ENCODE results near the gene USP54.

USP54 gene

GRCh38 chr10:73529089-73529832, 61.9 kb downstream of the USP54 start:
- DNase-seq (ENCODE audit: low read depth) = peak; percentile 74

DNA sequence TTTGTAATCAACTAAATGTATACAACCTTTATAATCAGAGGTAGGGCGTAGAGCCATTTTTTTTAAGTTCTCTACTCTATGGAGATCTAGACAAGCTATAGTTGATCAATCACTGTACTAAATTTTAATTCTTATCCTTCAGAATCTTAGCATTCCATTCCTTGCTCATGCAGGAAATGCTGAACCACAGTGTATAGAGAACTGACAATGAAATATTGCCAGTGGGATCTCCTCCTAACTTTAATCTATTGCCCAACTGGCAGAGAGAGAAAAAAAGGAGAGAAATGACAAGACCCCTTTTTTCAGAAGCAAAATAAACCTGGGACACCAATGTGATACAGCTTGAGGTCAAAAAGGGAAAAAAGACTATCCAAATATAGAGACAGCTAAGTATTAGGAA, 68.9 kb downstream of the USP54 start:
- no peak for DNase-seq (ENCODE audit: low read depth)

DNA sequence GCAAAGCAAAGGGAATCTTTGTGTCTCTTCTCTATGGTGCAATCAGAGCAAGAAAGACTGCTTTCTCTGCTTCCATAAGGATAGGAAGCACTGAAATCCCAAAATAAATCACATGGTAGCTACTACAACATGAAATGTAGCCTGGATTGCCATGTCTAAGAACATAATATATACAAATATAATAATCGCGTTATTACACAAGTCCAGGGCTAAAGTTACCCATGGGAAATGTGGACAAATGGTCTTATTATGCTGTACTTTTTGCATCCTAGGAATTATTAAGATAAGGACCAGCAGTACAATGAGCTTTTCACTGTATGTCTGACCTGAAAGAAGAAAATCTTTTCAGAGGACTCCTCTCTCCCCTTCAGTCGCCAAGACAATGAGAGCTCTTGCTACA, 71.8 kb downstream of the USP54 start:
- no peak for DNase-seq (ENCODE audit: low read depth)

DNA sequence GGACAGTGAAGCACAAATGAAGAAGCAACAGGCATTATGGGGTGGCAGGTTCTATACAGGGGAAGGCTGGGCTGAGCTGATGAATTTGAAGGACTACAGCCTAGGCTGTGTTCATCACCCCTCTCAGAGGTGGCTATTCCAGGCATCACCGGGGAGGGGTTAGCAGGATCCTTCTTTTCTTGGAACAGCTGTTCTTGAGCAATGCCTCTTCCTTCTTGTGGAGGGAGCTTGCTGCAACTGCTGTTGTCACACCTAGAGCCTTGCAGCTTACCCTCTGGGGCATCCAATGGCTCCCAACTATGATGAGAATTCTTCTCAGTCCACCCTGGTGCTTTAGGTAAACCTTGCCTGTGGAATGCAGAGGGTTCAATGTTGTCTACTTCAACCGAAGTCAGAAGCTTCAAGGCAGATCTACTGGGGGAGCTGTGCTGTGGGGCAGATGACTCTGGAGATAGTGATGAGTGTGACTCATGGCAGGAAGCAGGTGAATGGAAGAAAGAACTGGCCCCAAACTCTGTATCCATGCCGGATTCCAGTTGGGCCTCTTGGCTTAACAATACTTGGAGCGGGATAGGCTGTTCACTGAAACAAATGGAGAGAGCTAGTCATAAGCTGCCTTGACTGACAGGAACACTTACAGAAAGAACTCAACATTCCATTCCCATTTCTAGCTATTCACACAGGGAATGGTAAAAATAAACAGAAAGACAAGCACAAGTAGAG, 73.8 kb downstream of the USP54 start:
- no peak for DNase-seq (ENCODE audit: low read depth)

- no peak for DNase-seq (ENCODE audit: low read depth)
Measured at GRCh38 chr10:73512207-73512743, 78.9 kb downstream of the USP54 start.

DNA sequence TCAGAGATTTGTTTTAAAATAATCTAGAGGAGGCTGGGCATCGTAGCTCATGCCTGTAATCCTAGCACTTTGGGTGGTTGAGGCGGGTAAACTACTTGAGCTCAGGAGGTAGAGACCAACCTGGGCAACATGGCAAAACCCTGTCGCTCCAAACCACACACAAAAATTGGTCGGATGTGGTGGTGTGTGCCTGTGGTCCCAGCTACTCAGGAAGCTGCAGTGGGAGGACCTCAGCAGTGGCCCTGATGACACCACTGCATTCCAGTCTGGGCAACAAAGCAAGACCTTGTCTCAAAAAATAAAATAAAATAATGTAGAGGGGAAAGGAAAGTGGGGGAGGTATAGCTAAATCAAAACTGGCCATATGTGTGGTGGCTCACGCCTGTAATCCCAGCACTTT, 81.4 kb downstream of the USP54 start:
- DNase-seq (ENCODE audit: low read depth) = no peak

DNA sequence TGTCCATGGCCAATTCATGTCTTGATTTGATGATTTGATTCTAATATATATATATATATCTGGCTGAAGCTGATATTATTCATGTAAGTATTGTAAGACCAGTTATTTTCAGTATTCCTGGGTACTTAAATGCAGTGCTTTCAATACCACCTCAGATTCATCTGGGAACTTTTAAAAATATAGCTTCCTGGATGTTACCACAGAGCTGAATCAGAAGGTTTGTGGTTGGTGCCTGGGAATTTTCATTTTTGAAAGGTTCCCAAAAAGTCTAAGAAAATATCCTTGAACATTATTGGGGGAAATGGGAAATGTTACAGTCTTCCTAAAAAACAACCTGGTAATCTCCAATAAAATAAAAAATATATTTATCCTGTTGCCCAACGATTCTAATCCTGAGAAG, 84.7 kb downstream of the USP54 start:
- no peak for DNase-seq (ENCODE audit: low read depth)

GRCh38 chr10:73506074-73506473, 85.1 kb downstream of the USP54 start:
- no peak for DNase-seq (ENCODE audit: low read depth)

- DNase-seq (ENCODE audit: low read depth) = no peak
Measured at GRCh38 chr10:73503037-73503436, 88.1 kb downstream of the USP54 start.

DNA sequence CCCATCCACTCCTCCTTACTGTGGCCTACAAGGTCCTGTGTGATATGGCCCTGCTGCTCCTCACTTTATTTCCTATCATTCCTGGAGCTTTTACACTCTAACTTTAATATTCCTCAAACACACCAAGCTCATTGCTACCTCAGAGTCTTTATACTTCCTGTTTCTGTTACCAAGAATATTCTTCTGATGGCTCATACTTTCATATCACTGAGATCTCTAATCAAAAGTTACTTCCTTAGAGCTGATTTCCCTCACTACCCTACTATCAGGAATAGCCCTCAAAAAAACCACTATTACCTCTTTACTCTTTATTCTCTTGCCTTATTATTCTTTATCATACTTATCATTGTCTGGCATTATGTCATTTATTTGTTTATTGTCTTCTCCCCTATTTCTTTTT, 89.5 kb downstream of the USP54 start:
- DNase-seq (ENCODE audit: low read depth) = no peak

- DNase-seq (ENCODE audit: low read depth) = no peak
Measured at GRCh38 chr10:73497623-73498022, 93.5 kb downstream of the USP54 start.

DNA sequence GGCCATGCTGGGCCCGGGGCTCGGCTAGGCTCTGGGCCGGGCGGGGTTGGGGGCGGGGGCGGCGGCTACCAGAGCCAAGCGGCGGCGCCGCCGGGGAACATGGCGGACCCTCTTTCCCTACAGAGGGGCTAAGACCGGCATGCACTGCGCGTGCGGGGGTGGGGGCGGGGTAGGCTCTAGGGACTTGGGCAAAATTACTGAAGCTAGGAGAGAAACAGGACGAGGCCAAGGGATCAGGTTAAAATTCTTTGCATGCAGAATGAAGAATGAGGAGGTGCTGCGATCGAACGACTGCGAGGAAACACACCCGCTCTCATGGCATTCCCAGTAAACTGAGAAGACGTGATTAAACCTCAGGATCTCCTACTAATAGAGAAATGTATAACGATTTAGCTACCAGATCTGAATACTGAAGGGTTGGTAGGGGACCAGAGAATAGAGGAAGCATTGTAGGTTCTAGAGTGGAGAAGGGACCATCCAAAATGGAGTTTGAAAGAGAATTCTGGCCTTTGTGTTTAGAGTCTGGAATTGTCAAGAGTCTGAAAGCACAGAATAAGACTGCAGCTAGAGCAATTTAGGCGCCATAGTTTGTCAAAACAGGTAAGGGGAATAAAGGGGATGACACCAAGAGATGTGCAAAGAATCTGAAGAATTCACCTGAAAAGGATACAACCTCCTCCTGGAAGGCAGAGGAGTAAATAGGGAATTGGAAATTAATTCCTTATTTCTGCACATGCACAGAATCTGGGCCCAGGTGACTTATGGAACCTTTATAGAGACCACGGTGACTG, 95.1 kb downstream of the USP54 start, which contains the start of gene PPP3CB:
Gene PPP3CB, minus strand, starts transcription at position 141 of the 791 bp plus-strand sequence. Its CDS starts 135 bp downstream, at position 6.
- DNase-seq (ENCODE audit: low read depth) = peak; percentile 98

DNA sequence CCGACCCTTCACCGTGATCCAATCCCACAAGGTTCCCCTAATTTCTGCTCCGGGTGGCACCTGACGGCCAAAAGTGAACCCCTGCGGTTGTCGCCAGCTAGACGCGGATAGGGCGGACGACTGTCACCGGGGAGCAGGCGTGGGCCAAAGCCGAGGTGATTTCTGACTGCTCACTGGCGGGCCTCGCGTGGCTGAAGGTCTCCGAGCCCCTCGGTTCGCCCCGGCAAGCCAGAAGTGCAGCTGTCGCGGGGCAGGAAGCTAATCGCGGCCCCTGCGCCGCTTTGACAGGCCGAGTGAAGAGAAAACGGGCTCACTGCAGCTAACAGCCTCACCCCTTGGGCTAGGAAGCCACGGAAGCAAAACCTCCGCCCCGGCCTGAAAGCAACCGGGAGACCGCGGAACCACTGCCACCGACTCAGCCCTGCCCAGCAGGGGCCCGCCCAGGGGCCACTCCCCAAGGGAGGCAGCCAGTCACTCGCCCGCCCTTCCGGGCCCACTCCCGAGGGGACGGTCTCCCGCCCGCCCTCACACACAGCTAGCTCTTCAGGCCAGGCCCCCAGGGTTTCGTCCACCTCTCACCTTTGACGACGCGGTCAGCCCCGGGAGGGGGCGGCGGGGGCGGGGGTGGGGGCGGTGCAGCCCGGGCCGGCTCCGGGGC, 95.8 kb downstream of the USP54 start:
- DNase-seq (ENCODE audit: low read depth) = peak; percentile 93

DNA sequence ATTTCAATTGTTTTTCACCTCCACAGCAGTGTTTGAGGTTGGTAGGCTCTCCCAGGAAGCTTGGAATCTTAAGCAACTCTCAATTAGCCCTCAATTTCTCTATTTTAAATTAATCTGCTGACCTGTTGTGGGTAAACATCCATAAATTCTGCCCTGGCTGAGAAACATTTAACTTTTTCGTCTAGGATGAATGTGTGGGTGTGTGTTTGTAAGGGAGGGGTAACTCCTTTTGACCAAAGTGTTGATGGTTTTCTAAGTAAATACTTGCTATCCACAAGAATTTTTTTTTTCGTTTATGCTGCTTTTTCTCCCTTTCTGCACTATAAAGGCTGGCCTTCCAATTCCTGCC, 96.3 kb downstream of the USP54 start:
- no peak for DNase-seq (ENCODE audit: low read depth)

DNA sequence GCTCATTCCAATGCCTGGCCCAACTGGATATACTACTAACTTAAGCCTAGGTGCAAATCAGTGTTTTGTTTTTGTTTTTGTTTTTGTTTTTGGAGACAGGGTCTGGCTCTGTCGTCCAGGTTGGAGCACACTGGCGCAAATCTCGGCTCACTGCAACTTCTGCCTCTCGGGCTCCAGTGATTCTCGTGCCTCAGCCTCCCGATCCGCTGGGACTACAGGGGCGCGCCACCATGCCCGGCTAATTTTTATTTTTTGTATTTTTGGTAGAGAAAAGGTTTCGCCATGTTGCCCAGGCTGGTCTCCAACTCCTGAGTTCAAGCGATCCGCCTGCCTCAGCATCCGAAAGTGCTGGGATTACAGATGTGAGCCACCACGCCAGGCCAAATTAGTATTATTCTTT, 96.9 kb downstream of the USP54 start:
- DNase-seq (ENCODE audit: low read depth) = no peak

GRCh38 chr10:73493781-73494180, 97.4 kb downstream of the USP54 start:
- DNase-seq (ENCODE audit: low read depth) = peak; percentile 9

- no peak for DNase-seq (ENCODE audit: low read depth)
Measured at GRCh38 chr10:73486601-73487000, 104.5 kb downstream of the USP54 start.

DNA sequence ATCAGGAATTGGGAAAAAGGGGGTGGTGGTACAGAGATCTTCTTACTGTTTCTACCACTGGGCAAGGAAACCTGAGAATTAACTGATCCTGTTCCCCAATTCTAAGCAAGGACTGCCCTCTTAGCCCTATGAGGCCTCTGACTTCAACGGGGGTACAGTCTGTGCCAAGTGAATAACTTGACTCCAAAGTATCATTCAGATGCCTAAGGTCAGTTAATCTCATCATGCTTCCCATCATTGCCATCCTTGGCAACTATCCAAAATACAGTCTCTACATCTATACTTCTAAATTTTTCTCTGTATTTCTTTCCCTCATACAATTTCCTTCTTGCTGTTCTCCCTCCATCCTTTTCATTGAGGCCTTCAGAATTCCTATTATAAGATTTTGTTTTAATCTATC, 105.8 kb downstream of the USP54 start:
- DNase-seq (ENCODE audit: low read depth) = no peak

DNA sequence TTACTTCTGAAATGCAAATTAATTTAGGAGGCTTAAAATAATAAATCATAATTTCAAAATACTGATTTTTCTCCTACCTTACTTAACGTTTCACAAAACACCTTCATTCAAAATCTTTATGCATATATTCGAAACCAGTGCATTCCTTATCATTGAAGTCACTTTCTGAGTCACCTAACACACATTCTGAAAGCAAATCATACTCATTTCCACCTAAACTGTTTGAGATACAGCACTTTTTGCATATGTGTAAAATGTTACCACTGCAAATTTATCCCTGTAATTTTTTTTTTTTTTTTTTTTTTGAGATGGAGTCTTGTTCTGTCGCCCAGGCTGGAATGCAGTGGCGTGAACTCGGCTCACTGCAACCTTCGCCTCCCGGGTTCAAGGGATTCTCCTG, 111.0 kb downstream of the USP54 start:
- no peak for DNase-seq (ENCODE audit: low read depth)

GRCh38 chr10:73478636-73479035, 112.5 kb downstream of the USP54 start:
- DNase-seq (ENCODE audit: low read depth) = no peak

DNA sequence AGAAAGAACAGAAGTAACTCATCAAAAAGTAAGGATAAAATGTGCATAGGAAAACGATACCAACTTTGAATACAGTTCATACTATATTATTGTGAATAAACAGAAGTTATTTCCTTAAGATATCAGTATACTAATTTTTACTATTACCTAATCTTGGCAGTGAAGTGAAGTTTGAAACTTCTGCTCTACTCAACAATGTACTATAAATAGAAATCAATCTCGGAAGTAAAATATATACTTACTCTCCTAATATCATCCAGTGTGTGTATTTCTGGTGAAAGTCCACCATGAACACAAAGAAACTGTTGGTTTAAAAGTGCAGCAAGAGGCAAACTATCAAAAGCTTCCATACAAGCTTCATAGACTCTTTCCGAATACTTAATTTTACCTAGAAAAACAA, 119.9 kb downstream of the USP54 start:
- no peak for DNase-seq (ENCODE audit: low read depth)

DNA sequence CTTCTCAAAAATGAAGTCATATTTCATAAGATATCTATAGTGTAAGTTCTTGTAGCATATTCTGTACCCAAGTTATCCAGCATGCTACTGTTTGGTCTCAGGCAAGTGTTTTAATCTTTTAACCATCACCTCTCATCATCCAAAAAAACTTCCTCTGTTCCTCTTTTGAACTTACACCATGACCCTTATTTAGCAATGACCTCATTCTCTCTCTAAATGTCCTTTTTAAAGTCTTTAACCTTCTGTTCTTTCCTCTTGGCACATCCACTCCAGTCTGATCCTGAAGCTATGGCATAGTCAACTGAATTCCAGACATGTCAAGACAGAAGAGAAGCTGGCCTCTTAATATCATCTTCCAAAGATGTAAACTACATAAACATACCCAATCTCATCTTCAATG, 121.6 kb downstream of the USP54 start:
- no peak for DNase-seq (ENCODE audit: low read depth)
